Measurements from ENCODE around the gene WDR12. TPM values are rescaled to one million over a fixed set of nuclear protein-coding genes. Genes with fewer than 3 reads are reported as not detected.

Gene WDR12
- total RNA-seq, 1 experiment from 2014 or later, result 140 TPM

- Histone ChIP-seq H3K9me3 (ENCODE audit: control insufficient read depth in 1 of 2, insufficient read depth in 1 of 2, low read depth in 1 of 2, low read length in 2 of 2) (no peaks in the 10 kb centered on the region), H4K20me1 (ENCODE audit: insufficient read depth) (no peaks in the 10 kb centered on the region), H3K4me3 (replicated peaks in 1 of 2; ENCODE audit: low read depth in 1 of 2, low read length in 2 of 2) (no peak overlapping the region), H3K27me3 (ENCODE audit: insufficient read depth, low read length) (no peaks in the 10 kb centered on the region), H3K27ac (ENCODE audit: low read depth, low read length) (no peak overlapping the region), H3K4me1 (ENCODE audit: control insufficient read depth in 1 of 2, insufficient read depth in 2 of 2, low read length in 2 of 2) (no peaks in the 10 kb centered on the region), H3K4me2 (ENCODE audit: low read length) (no peak overlapping the region), H3K9me2 (ENCODE audit: insufficient read depth) (no peaks in the 10 kb centered on the region), H2AFZ (ENCODE audit: low read depth, low read length, poor library complexity, severe bottlenecking) (no peak overlapping the region), H3K79me2 (ENCODE audit: insufficient read depth, low read length) (no peaks in the 10 kb centered on the region), H3K36me3 (ENCODE audit: control insufficient read depth in 1 of 2, insufficient read depth in 2 of 2, low read length in 2 of 2) (peaks cover 5 to 17% of the 10 kb centered on the region in 2 experiments; a peak in 2 of 4 replicates), H3K9ac (ENCODE audit: low read length) (no peak overlapping the region)
- ATAC-seq, result no peak
- CTCF ChIA-PET, result no interaction called here
- RAD21 ChIA-PET (ENCODE audit: low non-redundant PET in 1 of 2, low total read pairs in 2 of 2, uncharacterized antibody in 2 of 2, unreplicated experiment in 2 of 2), result no interaction called here
- intact Hi-C loops (cut with micrococcal nuclease), result no loop called here
- BruUV-seq (replicated peaks), result no TSS peak
- no peak for DNase-seq (ENCODE audit: low read depth, low spot score)
- POLR2A ChIA-PET, result no interaction called here
- TF ChIP-seq JUND (IDR thresholded peaks at IDR 0.05) (no peak), ZFX (IDR thresholded peaks at IDR 0.05) (no peak), EZH2 (IDR thresholded peaks at IDR 0.05) (no peak), MAX (IDR thresholded peaks at IDR 0.05) (no peak), REST (IDR thresholded peaks at IDR 0.05; ENCODE audit: low read depth) (no peak), SIN3A (IDR thresholded peaks at IDR 0.05; ENCODE audit: low read depth) (no peak), SP1 (IDR thresholded peaks at IDR 0.05; ENCODE audit: low read depth) (no peak), YY1 (IDR thresholded peaks at IDR 0.05; ENCODE audit: extremely low read depth, insufficient replicate concordance, low read depth, low read length) (no peak), CTCF (IDR thresholded peaks at IDR 0.05 in 2 of 3, conservative IDR thresholded peaks at IDR 0.05 in 1 of 3; ENCODE audit: borderline replicate concordance in 1 of 3, insufficient read depth in 1 of 3, low read depth in 2 of 3, low read length in 2 of 3) (no peak), POLR2AphosphoS5 (IDR thresholded peaks at IDR 0.05; ENCODE audit: low read depth, low read length) (no peak), FOSL1 (IDR thresholded peaks at IDR 0.05; ENCODE audit: low read depth) (no peak), ZNF274 (IDR thresholded peaks at IDR 0.05; ENCODE audit: low read depth, low read length) (no peak), CEBPB (IDR thresholded peaks at IDR 0.05; ENCODE audit: low read depth) (no peak), CBX3 (IDR thresholded peaks at IDR 0.05; ENCODE audit: low read depth) (no peak)
- TF ChIP-seq, protein P1, sequence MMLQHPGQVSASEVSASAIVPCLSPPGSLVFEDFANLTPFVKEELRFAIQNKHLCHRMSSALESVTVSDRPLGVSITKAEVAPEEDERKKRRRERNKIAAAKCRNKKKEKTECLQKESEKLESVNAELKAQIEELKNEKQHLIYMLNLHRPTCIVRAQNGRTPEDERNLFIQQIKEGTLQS (IDR thresholded peaks at IDR 0.05), result no peak
Observed at GRCh38 chr2:202877699-202878098, 33.8 kb downstream of the WDR12 start.

Data from HCT116 (cell line).